Measurements from ENCODE around the gene HSD17B12. TPM values are rescaled to one million over a fixed set of nuclear protein-coding genes. Genes with fewer than 3 reads are reported as not detected.

Gene HSD17B12
- polyA plus RNA-seq, 1 donor from 2014 or later = 58.8 TPM

- no peak overlapping the region for H2AFZ ChIP-seq (ENCODE audit: low read depth, low read length)
- no peak overlapping the region for H3K4me3 ChIP-seq (ENCODE audit: low read length)
- no peak overlapping the region for H3K27ac ChIP-seq (ENCODE audit: low read length)
- H3K9me2 ChIP-seq (ENCODE audit: insufficient read depth, low read length) = no peaks in the 10 kb centered on the region
- TF ChIP-seq EP300 (conservative IDR thresholded peaks at IDR 0.05; ENCODE audit: poor library complexity, severe bottlenecking) = no peak
- no peak for TF ChIP-seq CTCF (IDR thresholded peaks at IDR 0.05; ENCODE audit: poor library complexity, severe bottlenecking)
- no peak for TF ChIP-seq RAD21 (conservative IDR thresholded peaks at IDR 0.05)
- no peak overlapping the region for H3K4me2 ChIP-seq (ENCODE audit: low read length)
- no peaks in the 10 kb centered on the region for H3K79me2 ChIP-seq (replicated peaks; ENCODE audit: insufficient read depth, low read length)
- no peak overlapping the region for H3K9ac ChIP-seq (ENCODE audit: low read length)
- no peaks in the 10 kb centered on the region for H4K20me1 ChIP-seq (ENCODE audit: insufficient read depth)
- H3K9me3 ChIP-seq (ENCODE audit: low read length) = no peaks in the 10 kb centered on the region
- no peaks in the 10 kb centered on the region for H3F3A ChIP-seq (ENCODE audit: insufficient read depth, low read length, poor library complexity, severe bottlenecking)
- no peaks in the 10 kb centered on the region for H3K36me3 ChIP-seq (ENCODE audit: insufficient read depth, low read length)
- no peaks in the 10 kb centered on the region for H3K27me3 ChIP-seq (ENCODE audit: insufficient read depth, low read depth, low read length)
Measured at GRCh38 chr11:43774786-43775185, 94.2 kb downstream of the HSD17B12 start.

- H2AFZ ChIP-seq (ENCODE audit: low read depth, low read length) = no peak overlapping the region
Measured at GRCh38 chr11:43779306-43779705, 98.8 kb downstream of the HSD17B12 start.

More at GRCh38 chr11:43779306-43779705, 98.8 kb downstream of the HSD17B12 start:
- H3F3A ChIP-seq (ENCODE audit: insufficient read depth, low read length, poor library complexity, severe bottlenecking) = no peaks in the 10 kb centered on the region
- H4K20me1 ChIP-seq (ENCODE audit: insufficient read depth) = no peaks in the 10 kb centered on the region
- H3K9ac ChIP-seq (ENCODE audit: low read length) = no peak overlapping the region
- H3K9me2 ChIP-seq (ENCODE audit: insufficient read depth, low read length) = no peaks in the 10 kb centered on the region
- H3K4me2 ChIP-seq (ENCODE audit: low read length) = no peak overlapping the region
- TF ChIP-seq MXI1 (conservative IDR thresholded peaks at IDR 0.05; ENCODE audit: poor library complexity, severe bottlenecking) = no peak
- no peak for TF ChIP-seq EZH2 (IDR thresholded peaks at IDR 0.05; ENCODE audit: borderline replicate concordance, insufficient read depth, low read length, poor library complexity, severe bottlenecking)
- no peak for TF ChIP-seq EP300 (conservative IDR thresholded peaks at IDR 0.05; ENCODE audit: poor library complexity, severe bottlenecking)
- TF ChIP-seq TAF1 (IDR thresholded peaks at IDR 0.05; ENCODE audit: low read depth) = no peak
- no peak for TF ChIP-seq REST (IDR thresholded peaks at IDR 0.05; ENCODE audit: borderline replicate concordance)
- no peak for TF ChIP-seq RAD21 (conservative IDR thresholded peaks at IDR 0.05)
- TF ChIP-seq SMC3 (conservative IDR thresholded peaks at IDR 0.05; ENCODE audit: poor library complexity) = no peak
- no peak for TF ChIP-seq CTCF (IDR thresholded peaks at IDR 0.05; ENCODE audit: poor library complexity, severe bottlenecking)
- no peak for TF ChIP-seq POLR2AphosphoS5 (IDR thresholded peaks at IDR 0.05)
- no peaks in the 10 kb centered on the region for H3K27me3 ChIP-seq (ENCODE audit: insufficient read depth, low read depth, low read length)
- H3K27ac ChIP-seq (ENCODE audit: low read length) = no peak overlapping the region
- no peaks in the 10 kb centered on the region for H3K79me2 ChIP-seq (replicated peaks; ENCODE audit: insufficient read depth, low read length)
- H3K36me3 ChIP-seq (ENCODE audit: insufficient read depth, low read length) = no peaks in the 10 kb centered on the region
- no peak overlapping the region for H3K4me3 ChIP-seq (ENCODE audit: low read length)
- no peaks in the 10 kb centered on the region for H3K9me3 ChIP-seq (ENCODE audit: low read length)

All from neural cell (in vitro differentiated cells).